Putamen (tissue), 1 donor: ENCODE results near the gene LILRB4.
A peak's percentile ranks its signal among the peaks of the same experiment; 100 is the strongest.
"Not testable (repeated sequence)": the region's sequence is repeated elsewhere in the genome, so short reads cannot be mapped to it uniquely, and the experiment has no call there.

Source experiments
- DNase-seq: peaks from one replicate; pipeline ENCODE4 v3.0.0-alpha.2; 2016; ENCODE audit warnings: low spot score

LILRB4 gene

GRCh38 chr19:54662730-54663129 is at the start of gene LILRB4:
TSS of gene LILRB4 (plus strand) at chr19:54662985. CDS start at chr19:54663034, 49 bp downstream.
- peak; percentile 38 for DNase-seq

GRCh38 chr19:54614726-54615125 is 48.1 kb upstream of the LILRB4 start:
- DNase-seq, result no peak

- no peak for DNase-seq
Observed at GRCh38 chr19:54616057-54616456, 46.7 kb upstream of the LILRB4 start.

- no peak for DNase-seq
Observed at GRCh38 chr19:54616821-54617560, 45.8 kb upstream of the LILRB4 start.

- no peak for DNase-seq
Observed at GRCh38 chr19:54620464-54620863, 42.3 kb upstream of the LILRB4 start.

GRCh38 chr19:54622431-54622830 is 40.4 kb upstream of the LILRB4 start:
- DNase-seq, result no peak

GRCh38 chr19:54624234-54624633 is 38.6 kb upstream of the LILRB4 start:
- DNase-seq, result not testable (repeated sequence)

GRCh38 chr19:54624934-54625730 is 37.7 kb upstream of the LILRB4 start:
- DNase-seq, result not testable (repeated sequence)

GRCh38 chr19:54626757-54627156 is 36.0 kb upstream of the LILRB4 start:
- no peak for DNase-seq

- not testable (repeated sequence) for DNase-seq
Observed at GRCh38 chr19:54627912-54628311, 34.9 kb upstream of the LILRB4 start.

GRCh38 chr19:54630262-54630661 is 32.5 kb upstream of the LILRB4 start, which contains the start of gene LILRB1:
TSS of gene LILRB1 (plus strand) at chr19:54630484. CDS start at chr19:54631074, 590 bp downstream.
- not testable (repeated sequence) for DNase-seq

- no peak for DNase-seq
Observed at GRCh38 chr19:54630782-54631181, 32.0 kb upstream of the LILRB4 start.

GRCh38 chr19:54631489-54632337 is 31.1 kb upstream of the LILRB4 start:
- not testable (repeated sequence) for DNase-seq

- DNase-seq, result not testable (repeated sequence)
Observed at GRCh38 chr19:54632517-54632916, 30.3 kb upstream of the LILRB4 start.

- no peak for DNase-seq
Observed at GRCh38 chr19:54633401-54633800, 29.4 kb upstream of the LILRB4 start.

- DNase-seq, result not testable (repeated sequence)
Observed at GRCh38 chr19:54636081-54636480, 26.7 kb upstream of the LILRB4 start.

- DNase-seq, result no peak
Observed at GRCh38 chr19:54638683-54639082, 24.1 kb upstream of the LILRB4 start.

- DNase-seq, result not testable (repeated sequence)
Observed at GRCh38 chr19:54642953-54643352, 19.8 kb upstream of the LILRB4 start.

- DNase-seq, result not testable (repeated sequence)
Observed at GRCh38 chr19:54643583-54643982, 19.2 kb upstream of the LILRB4 start.

- DNase-seq, result peak; percentile 8
Observed at GRCh38 chr19:54644056-54644455, 18.7 kb upstream of the LILRB4 start.

GRCh38 chr19:54646331-54646841 is 16.4 kb upstream of the LILRB4 start:
- DNase-seq, result no peak

- no peak for DNase-seq
Observed at GRCh38 chr19:54648129-54648528, 14.7 kb upstream of the LILRB4 start.
